SK-N-SH (cell line): ENCODE results near the gene CD300LG.

Source experiments
- EZH2phosphoT487 ChIP-seq: fragments of 200-600 bp; sonication (generic); IDR thresholded peaks from 2 replicates; pipeline ENCODE4 v1.6.1; 2017; ENCODE audit warnings: low read depth, mixed run types, mild to moderate bottlenecking, antibody characterized with exemption, moderate library complexity, borderline replicate concordance
- MAX ChIP-seq: IDR thresholded peaks from 2 replicates; pipeline ENCODE4 v1.4.0; 2012; ENCODE audit warnings: low read depth
- PBX3 ChIP-seq: IDR thresholded peaks from 2 replicates; pipeline ENCODE4; 2012
- RAD21 ChIP-seq: IDR thresholded peaks from 2 replicates; pipeline ENCODE4 v1.6.1; 2012; ENCODE audit warnings: mild to moderate bottlenecking, low read length
- RXRA ChIP-seq: IDR thresholded peaks from 2 replicates; pipeline ENCODE4 v1.4.0; 2012; ENCODE audit warnings: low read depth, mild to moderate bottlenecking, borderline replicate concordance
- SMC3 ChIP-seq: IDR thresholded peaks from 2 replicates; pipeline ENCODE4 v1.6.1; 2012; ENCODE audit warnings: low read depth, low read length, improper control_type of control experiment
- TAF1 ChIP-seq: IDR thresholded peaks from 2 replicates; pipeline ENCODE4 v1.6.1; 2012; ENCODE audit warnings: low read depth, mild to moderate bottlenecking, low read length, moderate library complexity, borderline replicate concordance
- TF ChIP-seq, protein P1 (sequence below): fragments of 200-600 bp; sonication (generic); IDR thresholded peaks from 2 replicates; pipeline ENCODE4 v1.6.1; 2017; ENCODE audit warnings: antibody characterized with exemption, mild to moderate bottlenecking, moderate library complexity
- TF ChIP-seq, protein P2 (sequence below): IDR thresholded peaks from 2 replicates; pipeline ENCODE4 v1.4.0; 2012; ENCODE audit warnings: low read depth, borderline replicate concordance

DNA sequence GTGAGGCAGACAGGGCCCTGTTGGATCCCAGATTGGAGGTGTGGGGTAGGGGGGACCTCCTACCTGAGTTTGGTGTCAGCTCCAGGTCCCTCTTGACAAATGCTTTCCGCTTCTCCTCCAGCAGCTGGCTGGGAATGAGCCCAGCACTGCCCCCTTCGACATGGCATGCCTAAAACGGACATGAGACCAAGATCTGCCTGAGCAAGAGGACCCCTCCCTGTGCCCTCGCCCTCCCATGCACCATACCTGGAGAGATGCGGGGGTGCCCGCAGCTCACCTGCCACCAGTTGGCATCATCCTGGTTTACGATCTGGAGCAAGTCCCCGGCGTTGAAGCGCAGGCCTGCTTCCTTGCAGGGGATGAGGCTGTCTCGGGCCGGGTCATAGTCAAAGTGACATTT, 34.2 kb downstream of the CD300LG start:
- TF ChIP-seq, protein P1, sequence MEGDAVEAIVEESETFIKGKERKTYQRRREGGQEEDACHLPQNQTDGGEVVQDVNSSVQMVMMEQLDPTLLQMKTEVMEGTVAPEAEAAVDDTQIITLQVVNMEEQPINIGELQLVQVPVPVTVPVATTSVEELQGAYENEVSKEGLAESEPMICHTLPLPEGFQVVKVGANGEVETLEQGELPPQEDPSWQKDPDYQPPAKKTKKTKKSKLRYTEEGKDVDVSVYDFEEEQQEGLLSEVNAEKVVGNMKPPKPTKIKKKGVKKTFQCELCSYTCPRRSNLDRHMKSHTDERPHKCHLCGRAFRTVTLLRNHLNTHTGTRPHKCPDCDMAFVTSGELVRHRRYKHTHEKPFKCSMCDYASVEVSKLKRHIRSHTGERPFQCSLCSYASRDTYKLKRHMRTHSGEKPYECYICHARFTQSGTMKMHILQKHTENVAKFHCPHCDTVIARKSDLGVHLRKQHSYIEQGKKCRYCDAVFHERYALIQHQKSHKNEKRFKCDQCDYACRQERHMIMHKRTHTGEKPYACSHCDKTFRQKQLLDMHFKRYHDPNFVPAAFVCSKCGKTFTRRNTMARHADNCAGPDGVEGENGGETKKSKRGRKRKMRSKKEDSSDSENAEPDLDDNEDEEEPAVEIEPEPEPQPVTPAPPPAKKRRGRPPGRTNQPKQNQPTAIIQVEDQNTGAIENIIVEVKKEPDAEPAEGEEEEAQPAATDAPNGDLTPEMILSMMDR, result no peak
- TF ChIP-seq EZH2phosphoT487 (no peak), RAD21 (no peak), PBX3 (no peak), MAX (no peak), TAF1 (no peak), SMC3 (no peak), RXRA (no peak)
- TF ChIP-seq, protein P2, sequence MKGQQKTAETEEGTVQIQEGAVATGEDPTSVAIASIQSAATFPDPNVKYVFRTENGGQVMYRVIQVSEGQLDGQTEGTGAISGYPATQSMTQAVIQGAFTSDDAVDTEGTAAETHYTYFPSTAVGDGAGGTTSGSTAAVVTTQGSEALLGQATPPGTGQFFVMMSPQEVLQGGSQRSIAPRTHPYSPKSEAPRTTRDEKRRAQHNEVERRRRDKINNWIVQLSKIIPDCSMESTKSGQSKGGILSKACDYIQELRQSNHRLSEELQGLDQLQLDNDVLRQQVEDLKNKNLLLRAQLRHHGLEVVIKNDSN, result no peak
